Measurements from ENCODE around the gene KRTAP25-1.

Gene KRTAP25-1

DNA sequence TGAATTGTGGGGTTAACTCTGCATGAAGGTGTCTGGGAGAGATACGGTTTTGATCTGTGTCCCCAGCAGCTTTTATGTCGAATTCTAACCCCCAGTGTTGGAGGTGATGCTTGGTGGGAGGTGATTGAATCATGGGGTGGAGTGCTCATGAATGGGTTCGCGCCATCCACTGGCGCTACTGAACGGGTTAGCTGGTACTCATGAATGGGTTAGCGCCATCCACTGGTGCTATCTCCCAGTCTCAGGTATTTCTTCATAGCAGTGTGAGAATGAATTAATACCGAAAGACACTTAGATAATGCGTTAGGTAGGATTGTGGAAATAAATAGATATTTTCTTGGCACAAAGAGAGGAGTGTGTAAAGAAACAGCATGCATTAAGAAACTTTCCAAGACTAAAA is 40.5 kb downstream of the KRTAP25-1 start:
- DNase-seq (ENCODE audit: low read depth) = no peak

DNA sequence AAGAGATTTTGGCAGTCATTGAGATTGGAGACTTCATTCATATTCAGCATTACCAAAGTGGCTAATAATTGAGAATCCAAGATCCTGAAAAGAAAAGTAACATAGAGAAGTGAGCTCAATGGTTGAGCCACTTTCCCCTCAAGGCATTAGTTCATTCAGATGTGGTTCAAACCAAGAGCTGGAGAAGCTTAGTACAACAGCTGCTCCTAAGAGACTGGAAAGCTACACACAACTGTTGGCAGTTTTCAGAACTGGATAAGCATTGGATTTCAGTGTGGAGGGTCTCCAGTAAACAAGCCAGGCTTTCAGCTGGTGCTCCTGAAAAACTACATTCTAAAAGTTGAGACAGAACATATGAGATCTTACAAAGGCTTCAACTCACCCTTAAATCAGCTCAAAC is 44.3 kb downstream of the KRTAP25-1 start:
- DNase-seq (ENCODE audit: low read depth) = no peak

DNA sequence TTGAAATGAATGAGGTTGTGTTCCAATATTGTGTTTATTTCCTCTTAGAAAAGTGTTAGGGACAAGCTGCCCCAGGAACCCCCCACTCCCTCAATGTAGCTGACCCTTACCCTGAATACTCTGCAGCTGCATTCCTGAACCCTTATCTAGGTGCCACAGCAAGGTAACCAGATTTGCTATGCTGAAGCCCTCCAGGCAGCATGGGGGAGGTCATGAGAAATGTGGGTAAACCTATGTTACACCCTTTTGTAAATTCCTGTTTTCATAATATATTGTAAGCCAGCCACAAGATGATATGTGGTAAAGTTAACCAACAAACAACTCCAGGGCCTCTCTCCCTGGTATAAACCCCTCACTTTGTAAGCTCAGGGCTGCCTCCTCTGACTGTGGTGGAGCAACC is 45.6 kb downstream of the KRTAP25-1 start:
- no peak for DNase-seq (ENCODE audit: low read depth)

DNA sequence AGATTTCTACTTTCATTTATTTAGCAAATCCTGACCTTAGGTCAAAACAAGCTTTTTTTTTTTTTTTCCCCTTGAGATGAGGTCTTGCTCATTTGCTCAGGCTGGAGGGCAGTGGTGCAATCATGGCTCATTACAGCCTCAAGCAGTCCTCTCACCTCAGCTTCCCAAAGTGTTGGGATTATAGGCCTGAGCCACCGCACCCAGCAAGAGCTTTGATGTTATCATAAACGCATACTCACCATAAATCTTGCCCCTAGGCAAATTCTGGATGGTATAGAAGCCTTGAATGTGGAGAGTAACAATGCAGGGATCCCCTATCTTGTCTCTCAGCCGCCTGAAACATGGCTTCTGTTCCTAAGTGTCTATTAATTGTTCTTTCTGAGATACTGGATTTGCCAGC is 48.7 kb downstream of the KRTAP25-1 start:
- no peak for DNase-seq (ENCODE audit: low read depth)

All from iris pigment epithelial cell (primary cell).